HEK293 (cell line): Measurements from ENCODE around the gene CFAP97.

Source experiments
- OSR2 ChIP-seq: fragments of 450-650 bp; formaldehyde crosslinking; IDR thresholded peaks from 2 replicates; pipeline ENCODE4 v1.5.1; 2016; ENCODE audit warnings: missing biosample characterization, missing genetic modification characterization
- ZFP69B ChIP-seq: fragments of 450-650 bp; formaldehyde crosslinking; IDR thresholded peaks from 2 replicates; pipeline ENCODE4 v1.5.1; 2016; ENCODE audit warnings: missing biosample characterization, missing genetic modification characterization
- ZNF175 ChIP-seq: fragments of 450-650 bp; formaldehyde crosslinking; IDR thresholded peaks from 2 replicates; pipeline ENCODE4 v1.5.1; 2016; ENCODE audit warnings: missing biosample characterization, missing genetic modification characterization
- ZNF324 ChIP-seq: fragments of 450-650 bp; formaldehyde crosslinking; IDR thresholded peaks from 2 replicates; pipeline ENCODE4 v1.5.1; 2016; ENCODE audit warnings: missing biosample characterization, missing genetic modification characterization
- TF ChIP-seq, protein P1 (sequence below): fragments of 450-650 bp; formaldehyde crosslinking; IDR thresholded peaks from 2 replicates; pipeline ENCODE4 v1.5.1; 2016; ENCODE audit warnings: missing biosample characterization, missing genetic modification characterization
- TF ChIP-seq, protein P2 (sequence below): fragments of 450-650 bp; formaldehyde crosslinking; IDR thresholded peaks from 2 replicates; pipeline ENCODE4 v1.5.1; 2016; ENCODE audit warnings: missing biosample characterization, missing genetic modification characterization
- TF ChIP-seq, protein P3 (sequence below): fragments of 450-650 bp; formaldehyde crosslinking; IDR thresholded peaks from 2 replicates; pipeline ENCODE4 v1.5.1; 2016; ENCODE audit warnings: missing biosample characterization, missing genetic modification characterization

DNA sequence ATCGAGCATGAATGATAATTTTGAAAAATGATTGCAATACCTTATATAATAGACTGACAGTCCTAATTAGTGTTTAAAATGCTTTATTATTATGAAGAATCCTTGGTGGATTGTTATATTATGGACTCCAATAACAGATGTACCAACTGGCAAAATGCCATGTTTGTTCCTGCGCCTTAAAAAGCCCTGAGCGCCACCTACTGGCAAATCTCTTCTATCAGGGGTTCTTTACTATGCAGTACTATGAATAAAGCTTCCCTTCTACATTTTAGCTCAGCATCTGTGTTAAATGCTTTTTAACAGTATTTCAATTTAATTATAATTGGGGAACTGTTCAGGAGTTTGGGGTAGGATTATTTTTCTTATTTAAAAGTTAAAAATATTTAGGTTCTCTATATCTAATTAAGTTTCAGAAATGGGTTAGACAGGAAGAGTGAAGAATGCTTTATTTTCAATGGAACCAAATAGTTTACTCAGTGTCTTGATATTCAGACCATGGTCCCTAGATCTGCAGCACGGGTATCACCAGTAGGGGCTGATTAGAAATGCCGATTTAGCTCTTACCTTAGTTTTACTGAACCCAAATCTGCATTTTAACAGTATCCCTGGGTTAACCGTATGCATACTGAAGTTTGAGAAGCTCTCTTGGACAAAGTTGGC is 20.0 kb downstream of the CFAP97 start:
- TF ChIP-seq ZNF324 (tag by site-specific recombination) (no peak), OSR2 (tag by site-specific recombination) (no peak), ZNF175 (no peak), ZFP69B (no peak)
- TF ChIP-seq, protein P1, sequence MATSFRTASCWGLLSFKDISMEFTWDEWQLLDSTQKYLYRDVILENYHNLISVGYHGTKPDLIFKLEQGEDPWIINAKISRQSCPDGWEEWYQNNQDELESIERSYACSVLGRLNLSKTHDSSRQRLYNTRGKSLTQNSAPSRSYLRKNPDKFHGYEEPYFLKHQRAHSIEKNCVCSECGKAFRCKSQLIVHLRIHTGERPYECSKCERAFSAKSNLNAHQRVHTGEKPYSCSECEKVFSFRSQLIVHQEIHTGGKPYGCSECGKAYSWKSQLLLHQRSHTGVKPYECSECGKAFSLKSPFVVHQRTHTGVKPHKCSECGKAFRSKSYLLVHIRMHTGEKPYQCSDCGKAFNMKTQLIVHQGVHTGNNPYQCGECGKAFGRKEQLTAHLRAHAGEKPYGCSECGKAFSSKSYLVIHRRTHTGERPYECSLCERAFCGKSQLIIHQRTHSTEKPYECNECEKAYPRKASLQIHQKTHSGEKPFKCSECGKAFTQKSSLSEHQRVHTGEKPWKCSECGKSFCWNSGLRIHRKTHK = no peak
- TF ChIP-seq, protein P2, sequence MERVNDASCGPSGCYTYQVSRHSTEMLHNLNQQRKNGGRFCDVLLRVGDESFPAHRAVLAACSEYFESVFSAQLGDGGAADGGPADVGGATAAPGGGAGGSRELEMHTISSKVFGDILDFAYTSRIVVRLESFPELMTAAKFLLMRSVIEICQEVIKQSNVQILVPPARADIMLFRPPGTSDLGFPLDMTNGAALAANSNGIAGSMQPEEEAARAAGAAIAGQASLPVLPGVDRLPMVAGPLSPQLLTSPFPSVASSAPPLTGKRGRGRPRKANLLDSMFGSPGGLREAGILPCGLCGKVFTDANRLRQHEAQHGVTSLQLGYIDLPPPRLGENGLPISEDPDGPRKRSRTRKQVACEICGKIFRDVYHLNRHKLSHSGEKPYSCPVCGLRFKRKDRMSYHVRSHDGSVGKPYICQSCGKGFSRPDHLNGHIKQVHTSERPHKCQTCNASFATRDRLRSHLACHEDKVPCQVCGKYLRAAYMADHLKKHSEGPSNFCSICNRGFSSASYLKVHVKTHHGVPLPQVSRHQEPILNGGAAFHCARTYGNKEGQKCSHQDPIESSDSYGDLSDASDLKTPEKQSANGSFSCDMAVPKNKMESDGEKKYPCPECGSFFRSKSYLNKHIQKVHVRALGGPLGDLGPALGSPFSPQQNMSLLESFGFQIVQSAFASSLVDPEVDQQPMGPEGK (tag by site-specific recombination) = no peak
- TF ChIP-seq, protein P3, sequence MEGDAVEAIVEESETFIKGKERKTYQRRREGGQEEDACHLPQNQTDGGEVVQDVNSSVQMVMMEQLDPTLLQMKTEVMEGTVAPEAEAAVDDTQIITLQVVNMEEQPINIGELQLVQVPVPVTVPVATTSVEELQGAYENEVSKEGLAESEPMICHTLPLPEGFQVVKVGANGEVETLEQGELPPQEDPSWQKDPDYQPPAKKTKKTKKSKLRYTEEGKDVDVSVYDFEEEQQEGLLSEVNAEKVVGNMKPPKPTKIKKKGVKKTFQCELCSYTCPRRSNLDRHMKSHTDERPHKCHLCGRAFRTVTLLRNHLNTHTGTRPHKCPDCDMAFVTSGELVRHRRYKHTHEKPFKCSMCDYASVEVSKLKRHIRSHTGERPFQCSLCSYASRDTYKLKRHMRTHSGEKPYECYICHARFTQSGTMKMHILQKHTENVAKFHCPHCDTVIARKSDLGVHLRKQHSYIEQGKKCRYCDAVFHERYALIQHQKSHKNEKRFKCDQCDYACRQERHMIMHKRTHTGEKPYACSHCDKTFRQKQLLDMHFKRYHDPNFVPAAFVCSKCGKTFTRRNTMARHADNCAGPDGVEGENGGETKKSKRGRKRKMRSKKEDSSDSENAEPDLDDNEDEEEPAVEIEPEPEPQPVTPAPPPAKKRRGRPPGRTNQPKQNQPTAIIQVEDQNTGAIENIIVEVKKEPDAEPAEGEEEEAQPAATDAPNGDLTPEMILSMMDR (tag by site-specific recombination) = no peak
